PC-3 (cell line): Measurements from ENCODE around the gene STAG1. TPM values are rescaled to one million over a fixed set of nuclear protein-coding genes. Genes with fewer than 3 reads are reported as not detected.
"Not testable (repeated sequence)": the region's sequence is repeated elsewhere in the genome, so short reads cannot be mapped to it uniquely, and the experiment has no call there.

Experiments
- ATAC-seq: fragments of 200-7000 bp; cut with Tn5 transposase; 2 replicates; pipeline ENCODE4 v1.9.1; 2020; ENCODE audit warnings: mild to moderate bottlenecking, moderate library complexity
- BruUV-seq: library from RNA; stranded (reverse); fragments of 400-500 nt; replicated peaks from 2 replicates; lab custom pipeline; 2021; lab: Mats Ljungman, UMichigan
- CTCF ChIA-PET: fragments of 300-600 bp; sonication (Branson Sonifier 250); formaldehyde crosslinking; loops from one replicate; lab custom pipeline; 2022; ENCODE audit warnings: antibody characterized with exemption; lab: Charles Lee
- POLR2A ChIA-PET: fragments of 300-600 bp; sonication (Branson Sonifier 250); formaldehyde crosslinking; loops from one replicate; lab custom pipeline; 2022; ENCODE audit warnings: antibody characterized with exemption; ENCODE audit not compliant: unreplicated experiment; lab: Charles Lee
- DNase-seq: peaks from one replicate; pipeline ENCODE4 v3.0.0-alpha.2; 2015
- H2AFZ ChIP-seq: fragments of 300-600 bp; sonication (generic); 2 replicates; pipeline ENCODE4 v1.6.0; 2016; ENCODE audit warnings: antibody characterized with exemption, low read length
- H3F3A ChIP-seq: fragments of 300-600 bp; sonication (generic); one replicate; pipeline ENCODE4 v1.6.0; 2017; ENCODE audit warnings: antibody characterized with exemption, low read length, control low read depth, mild to moderate bottlenecking; ENCODE audit not compliant: unreplicated experiment
- H3K27ac ChIP-seq: fragments of 300-600 bp; sonication (generic); 2 replicates; pipeline ENCODE4 v1.5.1; 2016; ENCODE audit warnings: mild to moderate bottlenecking, low read length
- H3K27me3 ChIP-seq: fragments of 300-600 bp; sonication (generic); 2 replicates; pipeline ENCODE4 v1.6.1; 2016; ENCODE audit warnings: low read length, mixed read lengths
- H3K36me3 ChIP-seq: fragments of 300-600 bp; sonication (generic); 2 replicates; pipeline ENCODE4 v1.6.1; 2016; ENCODE audit warnings: low read depth, mixed run types, low read length, mixed read lengths
- H3K4me1 ChIP-seq: fragments of 300-600 bp; sonication (generic); 2 replicates; pipeline ENCODE4 v1.5.1; 2016; ENCODE audit warnings: low read length; ENCODE audit not compliant: insufficient read depth
- H3K4me2 ChIP-seq: fragments of 300-600 bp; sonication (generic); 2 replicates; pipeline ENCODE4 v1.6.0; 2016; ENCODE audit warnings: low read length
- H3K4me3 ChIP-seq: fragments of 300-600 bp; sonication (generic); 2 replicates; pipeline ENCODE4 v1.5.1; 2016; ENCODE audit warnings: mild to moderate bottlenecking, low read length, mixed read lengths
- H3K79me2 ChIP-seq: fragments of 300-600 bp; sonication (generic); 2 replicates; pipeline ENCODE4 v1.6.1; 2017; ENCODE audit warnings: low read length, mixed read lengths
- H3K9ac ChIP-seq: fragments of 300-600 bp; sonication (generic); 2 replicates; pipeline ENCODE4 v1.6.0; 2016; ENCODE audit warnings: mild to moderate bottlenecking, low read length
- H3K9me2 ChIP-seq: fragments of 300-600 bp; sonication (generic); replicated peaks from 2 replicates; pipeline ENCODE4 v1.6.1; 2016; ENCODE audit warnings: mixed run types, low read length, mixed read lengths
- H3K9me3 ChIP-seq: fragments of 300-600 bp; sonication (generic); 2 replicates; pipeline ENCODE4 v1.6.1; 2016; ENCODE audit warnings: low read length, mixed read lengths
- H4K20me1 ChIP-seq: fragments of 300-600 bp; sonication (generic); 2 replicates; pipeline ENCODE4 v1.6.1; 2016; ENCODE audit warnings: low read length, mixed read lengths
- EZH2 ChIP-seq: fragments of 300-600 bp; sonication (generic); IDR thresholded peaks from one replicate; pipeline ENCODE4 v1.6.1; 2017; ENCODE audit warnings: antibody characterized with exemption, mild to moderate bottlenecking, low read length; ENCODE audit not compliant: unreplicated experiment
- EZH2phosphoT487 ChIP-seq: fragments of 300-600 bp; sonication (generic); IDR thresholded peaks from 2 replicates; pipeline ENCODE4 v1.6.1; 2018; ENCODE audit warnings: mild to moderate bottlenecking, antibody characterized with exemption, low read length, borderline replicate concordance
- intact Hi-C: fragments of 100-400 bp; cut with micrococcal nuclease; formaldehyde crosslinking; loops from 2 replicates; pipeline ENCODE4 v1.9.0; 2023
- total RNA-seq: library from RNA; depleted of rRNA; stranded (reverse); fragments of >200 nt; gene quantifications from 2 replicates; pipeline ENCODE4 v1.2.3, GENCODE V29; 2014
- TF ChIP-seq, protein P1 (sequence below): fragments of 300-600 bp; sonication (generic); conservative IDR thresholded peaks from 2 replicates; pipeline ENCODE4 v1.5.1; 2017; ENCODE audit warnings: antibody characterized with exemption, low read depth, mild to moderate bottlenecking, low read length

Gene STAG1
- total RNA-seq, 1 experiment from 2014 or later, result 14.6 TPM

DNA sequence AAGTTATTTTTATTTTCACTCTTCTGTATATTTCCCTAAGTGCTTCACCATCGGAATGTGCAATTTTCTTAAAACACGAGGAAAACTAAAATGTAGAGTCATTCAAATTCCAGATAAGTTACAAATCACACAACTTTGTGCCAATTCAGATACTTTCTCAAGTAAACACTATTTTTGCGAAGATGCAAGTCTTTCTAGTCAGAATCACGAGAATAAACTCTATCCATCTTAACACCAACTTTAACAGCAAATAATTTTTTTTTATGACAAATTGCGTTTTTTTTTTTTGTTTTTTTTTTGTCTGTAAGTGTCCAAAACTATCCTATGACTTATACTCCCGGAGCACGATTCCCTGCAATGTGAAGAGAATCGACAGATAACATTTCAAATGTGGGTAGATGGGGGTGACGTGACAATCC lies 1.3 kb downstream of the STAG1 start:
- ChIA-PET CTCF (interaction anchor here (0.5 kb wide), 1 partner anchor 161 kb away, joined by 6 read pairs; no protein-coding TSS in a partner anchor), POLR2A (no interaction called here)
- TF ChIP-seq, protein P1, sequence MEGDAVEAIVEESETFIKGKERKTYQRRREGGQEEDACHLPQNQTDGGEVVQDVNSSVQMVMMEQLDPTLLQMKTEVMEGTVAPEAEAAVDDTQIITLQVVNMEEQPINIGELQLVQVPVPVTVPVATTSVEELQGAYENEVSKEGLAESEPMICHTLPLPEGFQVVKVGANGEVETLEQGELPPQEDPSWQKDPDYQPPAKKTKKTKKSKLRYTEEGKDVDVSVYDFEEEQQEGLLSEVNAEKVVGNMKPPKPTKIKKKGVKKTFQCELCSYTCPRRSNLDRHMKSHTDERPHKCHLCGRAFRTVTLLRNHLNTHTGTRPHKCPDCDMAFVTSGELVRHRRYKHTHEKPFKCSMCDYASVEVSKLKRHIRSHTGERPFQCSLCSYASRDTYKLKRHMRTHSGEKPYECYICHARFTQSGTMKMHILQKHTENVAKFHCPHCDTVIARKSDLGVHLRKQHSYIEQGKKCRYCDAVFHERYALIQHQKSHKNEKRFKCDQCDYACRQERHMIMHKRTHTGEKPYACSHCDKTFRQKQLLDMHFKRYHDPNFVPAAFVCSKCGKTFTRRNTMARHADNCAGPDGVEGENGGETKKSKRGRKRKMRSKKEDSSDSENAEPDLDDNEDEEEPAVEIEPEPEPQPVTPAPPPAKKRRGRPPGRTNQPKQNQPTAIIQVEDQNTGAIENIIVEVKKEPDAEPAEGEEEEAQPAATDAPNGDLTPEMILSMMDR, result no peak
- TF ChIP-seq EZH2 (no peak), EZH2phosphoT487 (no peak)
- H3K4me2 ChIP-seq, result peak overlapping the region; percentile 94
- BruUV-seq, result TSS peak; percentile 70
- ATAC-seq (no peak), DNase-seq (peak; percentile 25)
- no peaks in the 10 kb centered on the region for H4K20me1 ChIP-seq
- H3K27ac ChIP-seq, result peak overlapping the region; percentile 75
- no peaks in the 10 kb centered on the region for H3F3A ChIP-seq
- no peaks in the 10 kb centered on the region for H3K9me2 ChIP-seq
- no peaks in the 10 kb centered on the region for H3K27me3 ChIP-seq
- H3K4me3 ChIP-seq, result peak overlapping the region; percentile 73
- H3K9me3 ChIP-seq, result no peaks in the 10 kb centered on the region
- H3K36me3 ChIP-seq, result no peaks in the 10 kb centered on the region
- intact Hi-C loops, result loop anchor here (1.0 to 10.0 kb wide), 2 partner anchors 184 to 676 kb away; no protein-coding TSS in a partner anchor
- H3K79me2 ChIP-seq, result peaks cover 64% of the 10 kb centered on the region
- H3K9ac ChIP-seq, result peak overlapping the region; percentile 94
- peaks cover 9% of the 10 kb centered on the region for H3K4me1 ChIP-seq
- peak overlapping the region; percentile 71 for H2AFZ ChIP-seq

DNA sequence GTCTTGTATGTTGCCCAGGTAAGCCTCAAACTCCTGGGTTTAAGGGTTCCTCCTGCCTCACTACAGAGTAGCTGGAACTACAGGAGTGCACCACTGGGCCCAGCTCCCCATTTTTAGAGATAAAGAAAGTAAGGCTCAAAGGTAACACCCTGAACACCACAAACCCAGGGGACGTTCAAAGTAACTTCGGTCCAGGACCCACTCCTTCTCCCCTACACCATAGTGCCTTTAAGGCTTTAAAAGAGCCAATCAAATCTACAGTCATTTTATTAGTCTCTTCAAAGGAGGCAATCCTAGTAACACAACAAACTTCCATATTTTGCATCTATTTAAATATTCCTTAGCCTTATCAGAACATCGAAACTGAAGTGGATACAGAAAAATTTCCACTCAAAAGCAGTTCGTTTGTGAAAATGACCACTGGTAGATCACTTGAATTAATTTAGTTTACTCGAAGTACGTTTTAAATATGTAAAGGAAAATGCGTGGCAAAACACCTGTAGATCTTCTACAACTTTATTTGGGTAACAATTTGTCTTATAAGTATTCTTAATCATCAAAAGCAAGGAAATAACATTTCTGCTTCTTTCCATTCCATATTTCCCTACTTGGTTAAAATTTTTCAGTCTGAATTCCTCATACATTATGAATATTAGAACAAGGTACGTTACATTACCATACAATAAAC lies 1.8 kb downstream of the STAG1 start:
- ATAC-seq (no peak), DNase-seq (peak; percentile 1)
- Histone ChIP-seq H3K9me2 (no peaks in the 10 kb centered on the region), H3K4me2 (peak overlapping the region; percentile 94), H3K4me1 (peaks cover 9% of the 10 kb centered on the region), H3K9ac (peak overlapping the region; percentile 94), H3K79me2 (peaks cover 69% of the 10 kb centered on the region), H4K20me1 (no peaks in the 10 kb centered on the region), H3K4me3 (peak overlapping the region; percentile 73), H3K27ac (peak overlapping the region; percentile 75), H3K9me3 (no peaks in the 10 kb centered on the region), H3K36me3 (no peaks in the 10 kb centered on the region), H2AFZ (no peak overlapping the region), H3F3A (no peaks in the 10 kb centered on the region), H3K27me3 (no peaks in the 10 kb centered on the region)
- intact Hi-C loops, result loop anchor here (10.0 kb wide), 1 partner anchor 184 kb away; no protein-coding TSS in a partner anchor
- TF ChIP-seq EZH2 (no peak), EZH2phosphoT487 (no peak)
- TF ChIP-seq, protein P1, result no peak
- BruUV-seq, result no TSS peak
- ChIA-PET CTCF (no interaction called here), POLR2A (no interaction called here)

DNA sequence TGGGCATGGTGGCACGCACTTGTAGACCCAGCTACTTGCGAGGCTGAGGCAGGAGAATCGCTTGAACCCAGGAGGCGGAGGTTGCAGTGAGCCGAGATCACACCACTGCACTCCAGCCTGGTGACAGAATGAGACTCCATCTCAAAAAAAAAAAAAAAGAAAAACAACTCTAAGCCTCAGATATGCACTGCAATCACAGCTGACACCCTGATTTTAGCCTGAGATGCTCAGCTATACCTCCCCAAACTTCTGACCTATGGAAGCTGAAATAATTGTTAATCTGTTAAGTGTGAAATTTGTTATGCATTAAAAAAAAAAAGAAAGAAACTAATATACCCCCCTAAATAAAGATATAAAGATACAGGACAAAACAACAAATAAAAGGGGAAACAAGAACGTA lies 2.6 kb downstream of the STAG1 start:
- Histone ChIP-seq H3K9ac (peak overlapping the region; percentile 94; the same call in 1 of the 2 replicates), H3K4me2 (peak overlapping the region; percentile 94), H3K4me3 (peak overlapping the region; percentile 73; the same call in 1 of the 2 replicates), H3K79me2 (peaks cover 77% of the 10 kb centered on the region)
- H3K27me3 ChIP-seq, H3F3A ChIP-seq, ATAC-seq, H3K4me1 ChIP-seq, H3K9me2 ChIP-seq, BruUV-seq, H3K9me3 ChIP-seq, H3K27ac ChIP-seq, H3K36me3 ChIP-seq, H2AFZ ChIP-seq, H4K20me1 ChIP-seq, CTCF ChIA-PET, DNase-seq: not testable (repeated sequence)
- intact Hi-C loops, result loop anchor here (10.0 kb wide), 1 partner anchor 185 kb away; no protein-coding TSS in a partner anchor
- POLR2A ChIA-PET, result interaction anchor here (0.7 kb wide), 1 partner anchor 358 kb away, joined by 5 read pairs; no protein-coding TSS in a partner anchor
